GM12878 (cell line): ENCODE measurements around the gene TMEM238L. TPM values are rescaled to one million over a fixed set of nuclear protein-coding genes. Genes with fewer than 3 reads are reported as not detected.

ENCODE experiments used
- ATAC-seq: fragments of 200-7000 bp; cut with Tn5 transposase; 3 replicates; pipeline ENCODE4 v1.9.1; 2020; ENCODE audit warnings: mild to moderate bottlenecking, moderate library complexity
- BruUV-seq: library from RNA; stranded (reverse); fragments of 400-500 nt; replicated peaks from 2 replicates; lab custom pipeline; 2021; lab: Mats Ljungman, UMichigan
- CTCF ChIA-PET: fragments of 300-600 bp; sonication (Branson Sonifier 250); formaldehyde crosslinking; extraction: SDS; loops from one replicate; lab custom pipeline; 2021; ENCODE audit warnings: inconsistent platforms; lab: Yijun Ruan, JAX
- POLR2A ChIA-PET: fragments of 350-600 bp; formaldehyde crosslinking; extraction: SDS; loops from one replicate; lab custom pipeline; 2021; ENCODE audit warnings: inconsistent platforms; lab: Charles Lee
- RAD21 ChIA-PET: fragments of 300-600 bp; sonication (Branson Sonifier 250); formaldehyde crosslinking; loops from one replicate; lab custom pipeline; 2023; ENCODE audit warnings: antibody characterized with exemption; ENCODE audit not compliant: unreplicated experiment; lab: Charles Lee
- SMC1A ChIA-PET: fragments of 300-600 bp; sonication (Branson Sonifier 250); formaldehyde crosslinking; loops from one replicate; lab custom pipeline; 2023; ENCODE audit not compliant: unreplicated experiment, uncharacterized antibody; lab: Charles Lee
- DNase-seq: peaks from one replicate; pipeline ENCODE4 v3.0.0-alpha.2; 2011; ENCODE audit warnings: low read depth, low spot score
- FAIRE-seq: peaks from 3 replicates; lab custom pipeline; 2011; peaks lifted over from hg19 to GRCh38; lab: Jason Lieb, UNC
- H2AFZ ChIP-seq: 2 replicates; pipeline ENCODE4 v1.6.0; 2011; ENCODE audit warnings: low read depth, low read length, control low read depth; ENCODE audit not compliant: control insufficient read depth
- H3K27ac ChIP-seq: 2 replicates; pipeline ENCODE4 v1.5.1; 2011; ENCODE audit warnings: control low read depth; ENCODE audit not compliant: control insufficient read depth, insufficient read depth
- H3K27me3 ChIP-seq, 2 experiments: replicated peaks in 1 of 2; 2 replicates each; pipeline versions ENCODE4 v1.6.0 to v1.6.1; 2011; ENCODE audit warnings: low read length in 1 of 2; ENCODE audit not compliant: control insufficient read depth in 2 of 2, insufficient read depth in 2 of 2
- H3K36me3 ChIP-seq, 2 experiments: 2 replicates each; pipeline ENCODE4 v1.5.1; 2011; ENCODE audit warnings: low read length in 1 of 2; ENCODE audit not compliant: control insufficient read depth in 2 of 2, insufficient read depth in 2 of 2
- H3K4me1 ChIP-seq: 2 replicates; pipeline ENCODE4 v1.6.1; 2011; ENCODE audit warnings: mild to moderate bottlenecking, low read length, moderate library complexity, mixed read lengths; ENCODE audit not compliant: control insufficient read depth, insufficient read depth
- H3K4me2 ChIP-seq: 2 replicates; pipeline ENCODE4 v1.6.0; 2011; ENCODE audit warnings: control low read depth; ENCODE audit not compliant: control insufficient read depth, insufficient read depth
- H3K4me3 ChIP-seq: fragments of 200-600 bp; sonication (generic); 2 replicates; pipeline ENCODE4 v1.5.1; 2016
- H3K79me2 ChIP-seq: 2 replicates; pipeline ENCODE4 v1.6.0; 2011; ENCODE audit warnings: low read length; ENCODE audit not compliant: control insufficient read depth, insufficient read depth
- H3K9ac ChIP-seq: 2 replicates; pipeline ENCODE4 v1.8.0; 2011; ENCODE audit warnings: low read length, control low read depth, mixed read lengths; ENCODE audit not compliant: control insufficient read depth, insufficient read depth
- H3K9me3 ChIP-seq: replicated peaks from 3 replicates; pipeline ENCODE4 v1.5.1; 2011; ENCODE audit warnings: mild to moderate bottlenecking, low read length; ENCODE audit not compliant: control insufficient read depth, insufficient read depth
- H4K20me1 ChIP-seq: 2 replicates; pipeline ENCODE4 v1.6.0; 2011; ENCODE audit not compliant: control insufficient read depth, insufficient read depth
- ASH2L ChIP-seq: fragments of 300-600, 200-600 bp; sonication (generic); IDR thresholded peaks from 2 replicates; pipeline ENCODE4 v1.6.1; 2017; ENCODE audit warnings: low read depth, mild to moderate bottlenecking, borderline replicate concordance
- IRF4 ChIP-seq: IDR thresholded peaks from 2 replicates; pipeline ENCODE4 v1.6.1; 2011; ENCODE audit warnings: low read depth, low read length
- KAT2A ChIP-seq: conservative IDR thresholded peaks from 2 replicates; pipeline ENCODE4 v1.6.1; 2011; ENCODE audit warnings: low read depth, low read length; ENCODE audit not compliant: control insufficient read depth
- MYC ChIP-seq: IDR thresholded peaks from 2 replicates; pipeline ENCODE4 v1.6.1; 2011; ENCODE audit warnings: mild to moderate bottlenecking, low read length, moderate library complexity, inconsistent platforms; ENCODE audit not compliant: insufficient read depth, insufficient replicate concordance, insufficient read length, severe bottlenecking
- NR2F1 ChIP-seq: fragments of 450-650 bp; conservative IDR thresholded peaks from 2 replicates; pipeline ENCODE4 v1.6.1; 2017; ENCODE audit warnings: mild to moderate bottlenecking
- ZNF622 ChIP-seq: fragments of 450-650 bp; IDR thresholded peaks from 2 replicates; pipeline ENCODE4 v1.6.1; 2017; ENCODE audit warnings: mild to moderate bottlenecking, inconsistent platforms
- WGBS: methylation state at CpG from one replicate; pipeline ENCODE4 v1.1.6; 2016; ENCODE audit warnings: low lambda C conversion rate; ENCODE audit not compliant: insufficient replicate concordance, insufficient coverage; ENCODE audit errors: missing lambda C conversion rate; 5-methylcytosine and 5-hydroxymethylcytosine counted together
- in situ Hi-C: fragments of 300-500 bp; cut with MboI; formaldehyde crosslinking; loops from 9 replicates; pipeline ENCODE4 v1.14.3; 2018; ENCODE audit warnings: mixed read lengths
- intact Hi-C: fragments of 100-400 bp; cut with micrococcal nuclease; formaldehyde crosslinking; loops from one replicate; pipeline ENCODE4 v1.14.2; 2022; ENCODE audit not compliant: unreplicated experiment
- polyA plus RNA-seq, 11 experiments: library from polyadenylated mRNA; depleted of rRNA in 4 of 11; unstranded in 6 of 11; stranded (reverse) in 5 of 11; fragments of >200 nt; fragmentation: Nextera tagmentation in 4 of 11; fragmentation: Illumina TruSeq in 1 of 11; extraction: Ambion mirVana in 4 of 11; extraction: Trizol in 1 of 11; gene quantifications; 1 replicate in 1 of 11; 2 replicates in 10 of 11; pipeline versions ENCODE4 v1.2.1 to v1.2.3, GENCODE V29; 2011 to 2016; ENCODE audit warnings: inconsistent platforms in 2 of 11, missing spikeins in 2 of 11, low read depth in 1 of 11
- total RNA-seq, 4 experiments: library from RNA; depleted of rRNA in 3 of 4; stranded (reverse); fragments of >200 nt in 3 of 4; fragmentation: Illumina TruSeq in 1 of 4; extraction: Trizol in 1 of 4; gene quantifications; 2 replicates each; pipeline versions ENCODE4 v1.2.1 to v1.2.3, GENCODE V29; 2013 to 2021
- TF ChIP-seq, protein P1 (sequence below): fragments of 450-650 bp; IDR thresholded peaks from 2 replicates; pipeline ENCODE4 v1.6.1; 2014; ENCODE audit warnings: mild to moderate bottlenecking
- TF ChIP-seq, protein P2 (sequence below): fragments of 450-650 bp; IDR thresholded peaks from 2 replicates; pipeline ENCODE4 v1.6.1; 2017; ENCODE audit warnings: mild to moderate bottlenecking, moderate library complexity
- TF ChIP-seq, protein P3 (sequence below): fragments of 450-650 bp; formaldehyde crosslinking; IDR thresholded peaks from 2 replicates; pipeline ENCODE4 v1.4.0; 2020; ENCODE audit warnings: mild to moderate bottlenecking, moderate library complexity

The TMEM238L gene
- total and polyA plus RNA-seq, 10 of the 15 experiments (the other 5 are each of a cell fraction or from before 2014, with no cell fraction given) = not detected

DNA sequence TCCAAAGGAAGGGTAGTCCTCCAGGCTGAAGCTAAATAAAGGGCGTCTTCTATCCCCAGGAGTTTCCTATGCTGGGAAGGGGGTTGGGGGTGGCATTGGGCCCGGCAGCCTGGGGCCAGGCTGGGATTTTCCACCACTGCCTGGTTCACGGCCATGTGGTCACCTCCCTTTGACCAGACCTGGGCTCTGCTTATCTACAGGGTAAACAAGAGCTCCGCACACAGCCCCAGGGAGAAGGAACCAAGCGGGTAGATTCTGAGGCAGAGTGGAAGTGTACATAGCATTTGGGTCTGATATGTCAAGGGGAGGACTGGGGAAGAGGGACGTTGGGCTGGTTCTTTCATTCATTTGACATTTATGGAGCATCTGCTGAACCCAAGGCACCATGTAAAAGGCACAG is 46.8 kb downstream of the TMEM238L start:
- CTCF ChIA-PET = no interaction called here
- POLR2A ChIA-PET = no interaction called here
- Histone ChIP-seq H3K36me3 (no peaks in the 10 kb centered on the region), H3K9ac (no peak overlapping the region), H3K27me3 (no peaks in the 10 kb centered on the region), H3K79me2 (no peaks in the 10 kb centered on the region), H4K20me1 (no peaks in the 10 kb centered on the region), H2AFZ (no peak overlapping the region)
- WGBS = 34% methylated on average over 6 of the region's 6 CpGs
- DNase-seq = no peak
- in situ Hi-C loops = no loop called here
- intact Hi-C loops = no loop called here
- TF ChIP-seq NR2F1 (no peak), KAT2A (no peak)
- TF ChIP-seq, protein P1, sequence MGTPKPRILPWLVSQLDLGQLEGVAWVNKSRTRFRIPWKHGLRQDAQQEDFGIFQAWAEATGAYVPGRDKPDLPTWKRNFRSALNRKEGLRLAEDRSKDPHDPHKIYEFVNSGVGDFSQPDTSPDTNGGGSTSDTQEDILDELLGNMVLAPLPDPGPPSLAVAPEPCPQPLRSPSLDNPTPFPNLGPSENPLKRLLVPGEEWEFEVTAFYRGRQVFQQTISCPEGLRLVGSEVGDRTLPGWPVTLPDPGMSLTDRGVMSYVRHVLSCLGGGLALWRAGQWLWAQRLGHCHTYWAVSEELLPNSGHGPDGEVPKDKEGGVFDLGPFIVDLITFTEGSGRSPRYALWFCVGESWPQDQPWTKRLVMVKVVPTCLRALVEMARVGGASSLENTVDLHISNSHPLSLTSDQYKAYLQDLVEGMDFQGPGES = no peak
- TF ChIP-seq, all 136 proteins: peak for 0
- no peaks in the 10 kb centered on the region for H3K9me3 ChIP-seq
- no peak overlapping the region for H3K4me3 ChIP-seq
- BruUV-seq = no TSS peak
- no peak overlapping the region for H3K27ac ChIP-seq
- ATAC-seq (no peak), FAIRE-seq (no peak)
- ChIA-PET SMC1A (no interaction called here), RAD21 (no interaction called here)
- no peaks in the 10 kb centered on the region for H3K4me1 ChIP-seq
- no peak overlapping the region for H3K4me2 ChIP-seq

DNA sequence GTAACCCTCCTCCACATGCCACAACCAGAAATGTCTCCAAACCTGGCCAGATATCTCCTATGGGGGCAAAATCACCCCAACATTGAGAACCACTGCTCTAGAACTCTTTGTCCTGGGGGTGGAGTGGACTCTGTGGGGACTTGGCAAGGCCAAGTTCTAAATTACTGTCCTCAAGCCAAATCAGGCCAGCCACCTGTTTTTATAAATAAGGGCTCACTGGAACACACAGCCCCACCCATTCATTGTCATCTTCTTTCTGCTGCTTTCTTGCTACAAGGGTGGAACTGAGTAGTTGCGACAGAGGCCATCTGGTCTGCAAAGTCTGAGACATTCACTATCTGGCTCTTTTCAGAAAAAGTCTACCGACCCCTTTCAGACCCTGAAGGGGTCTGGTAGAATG is 47.3 kb downstream of the TMEM238L start:
- CTCF ChIA-PET = no interaction called here
- in situ Hi-C loops (no loop called here), intact Hi-C loops (no loop called here)
- no peak overlapping the region for H3K4me2 ChIP-seq
- no peak overlapping the region for H3K27ac ChIP-seq
- no peaks in the 10 kb centered on the region for H4K20me1 ChIP-seq
- SMC1A ChIA-PET = no interaction called here
- H3K36me3 ChIP-seq = no peaks in the 10 kb centered on the region
- ATAC-seq (no peak), DNase-seq (no peak), FAIRE-seq (no peak)
- RAD21 ChIA-PET = no interaction called here
- no peaks in the 10 kb centered on the region for H3K79me2 ChIP-seq
- WGBS = 46% methylated on average over 2 of the region's 2 CpGs
- H3K9ac ChIP-seq = no peak overlapping the region
- no peaks in the 10 kb centered on the region for H3K27me3 ChIP-seq
- POLR2A ChIA-PET = no interaction called here
- H3K4me3 ChIP-seq = no peak overlapping the region
- H3K9me3 ChIP-seq = no peaks in the 10 kb centered on the region
- no peaks in the 10 kb centered on the region for H3K4me1 ChIP-seq
- no TSS peak for BruUV-seq
- no peak overlapping the region for H2AFZ ChIP-seq
- no peak for TF ChIP-seq ASH2L
- TF ChIP-seq, protein P2, sequence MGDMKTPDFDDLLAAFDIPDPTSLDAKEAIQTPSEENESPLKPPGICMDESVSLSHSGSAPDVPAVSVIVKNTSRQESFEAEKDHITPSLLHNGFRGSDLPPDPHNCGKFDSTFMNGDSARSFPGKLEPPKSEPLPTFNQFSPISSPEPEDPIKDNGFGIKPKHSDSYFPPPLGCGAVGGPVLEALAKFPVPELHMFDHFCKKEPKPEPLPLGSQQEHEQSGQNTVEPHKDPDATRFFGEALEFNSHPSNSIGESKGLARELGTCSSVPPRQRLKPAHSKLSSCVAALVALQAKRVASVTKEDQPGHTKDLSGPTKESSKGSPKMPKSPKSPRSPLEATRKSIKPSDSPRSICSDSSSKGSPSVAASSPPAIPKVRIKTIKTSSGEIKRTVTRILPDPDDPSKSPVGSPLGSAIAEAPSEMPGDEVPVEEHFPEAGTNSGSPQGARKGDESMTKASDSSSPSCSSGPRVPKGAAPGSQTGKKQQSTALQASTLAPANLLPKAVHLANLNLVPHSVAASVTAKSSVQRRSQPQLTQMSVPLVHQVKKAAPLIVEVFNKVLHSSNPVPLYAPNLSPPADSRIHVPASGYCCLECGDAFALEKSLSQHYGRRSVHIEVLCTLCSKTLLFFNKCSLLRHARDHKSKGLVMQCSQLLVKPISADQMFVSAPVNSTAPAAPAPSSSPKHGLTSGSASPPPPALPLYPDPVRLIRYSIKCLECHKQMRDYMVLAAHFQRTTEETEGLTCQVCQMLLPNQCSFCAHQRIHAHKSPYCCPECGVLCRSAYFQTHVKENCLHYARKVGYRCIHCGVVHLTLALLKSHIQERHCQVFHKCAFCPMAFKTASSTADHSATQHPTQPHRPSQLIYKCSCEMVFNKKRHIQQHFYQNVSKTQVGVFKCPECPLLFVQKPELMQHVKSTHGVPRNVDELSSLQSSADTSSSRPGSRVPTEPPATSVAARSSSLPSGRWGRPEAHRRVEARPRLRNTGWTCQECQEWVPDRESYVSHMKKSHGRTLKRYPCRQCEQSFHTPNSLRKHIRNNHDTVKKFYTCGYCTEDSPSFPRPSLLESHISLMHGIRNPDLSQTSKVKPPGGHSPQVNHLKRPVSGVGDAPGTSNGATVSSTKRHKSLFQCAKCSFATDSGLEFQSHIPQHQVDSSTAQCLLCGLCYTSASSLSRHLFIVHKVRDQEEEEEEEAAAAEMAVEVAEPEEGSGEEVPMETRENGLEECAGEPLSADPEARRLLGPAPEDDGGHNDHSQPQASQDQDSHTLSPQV = no peak
- TF ChIP-seq, protein P3, sequence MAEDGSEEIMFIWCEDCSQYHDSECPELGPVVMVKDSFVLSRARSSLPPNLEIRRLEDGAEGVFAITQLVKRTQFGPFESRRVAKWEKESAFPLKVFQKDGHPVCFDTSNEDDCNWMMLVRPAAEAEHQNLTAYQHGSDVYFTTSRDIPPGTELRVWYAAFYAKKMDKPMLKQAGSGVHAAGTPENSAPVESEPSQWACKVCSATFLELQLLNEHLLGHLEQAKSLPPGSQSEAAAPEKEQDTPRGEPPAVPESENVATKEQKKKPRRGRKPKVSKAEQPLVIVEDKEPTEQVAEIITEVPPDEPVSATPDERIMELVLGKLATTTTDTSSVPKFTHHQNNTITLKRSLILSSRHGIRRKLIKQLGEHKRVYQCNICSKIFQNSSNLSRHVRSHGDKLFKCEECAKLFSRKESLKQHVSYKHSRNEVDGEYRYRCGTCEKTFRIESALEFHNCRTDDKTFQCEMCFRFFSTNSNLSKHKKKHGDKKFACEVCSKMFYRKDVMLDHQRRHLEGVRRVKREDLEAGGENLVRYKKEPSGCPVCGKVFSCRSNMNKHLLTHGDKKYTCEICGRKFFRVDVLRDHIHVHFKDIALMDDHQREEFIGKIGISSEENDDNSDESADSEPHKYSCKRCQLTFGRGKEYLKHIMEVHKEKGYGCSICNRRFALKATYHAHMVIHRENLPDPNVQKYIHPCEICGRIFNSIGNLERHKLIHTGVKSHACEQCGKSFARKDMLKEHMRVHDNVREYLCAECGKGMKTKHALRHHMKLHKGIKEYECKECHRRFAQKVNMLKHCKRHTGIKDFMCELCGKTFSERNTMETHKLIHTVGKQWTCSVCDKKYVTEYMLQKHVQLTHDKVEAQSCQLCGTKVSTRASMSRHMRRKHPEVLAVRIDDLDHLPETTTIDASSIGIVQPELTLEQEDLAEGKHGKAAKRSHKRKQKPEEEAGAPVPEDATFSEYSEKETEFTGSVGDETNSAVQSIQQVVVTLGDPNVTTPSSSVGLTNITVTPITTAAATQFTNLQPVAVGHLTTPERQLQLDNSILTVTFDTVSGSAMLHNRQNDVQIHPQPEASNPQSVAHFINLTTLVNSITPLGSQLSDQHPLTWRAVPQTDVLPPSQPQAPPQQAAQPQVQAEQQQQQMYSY (CRISPR knock-in tag) = no peak
- no peak for TF ChIP-seq IRF4
- TF ChIP-seq ZNF622 = no peak
- no peak for TF ChIP-seq MYC
